Karpas-422 (cell line): Measurements from ENCODE around the gene CXCL10. TPM values are rescaled to one million over a fixed set of nuclear protein-coding genes. Genes with fewer than 3 reads are reported as not detected.

Source experiments
- DNase-seq: peaks from one replicate; pipeline ENCODE4 v3.0.0-alpha.2; 2015
- H2AFZ ChIP-seq: fragments of 200-600 bp; sonication (generic); 2 replicates; pipeline ENCODE4 v1.6.1; 2014; ENCODE audit warnings: antibody characterized with exemption, low read length, mixed read lengths
- H3K27ac ChIP-seq: fragments of 200-600 bp; sonication (generic); 2 replicates; pipeline ENCODE4 v1.5.1; 2014; ENCODE audit warnings: mild to moderate bottlenecking, low read length, moderate library complexity
- H3K27me3 ChIP-seq: fragments of 200-600 bp; sonication (generic); 2 replicates; pipeline ENCODE4 v1.6.1; 2014; ENCODE audit warnings: low read length, mixed read lengths
- H3K36me3 ChIP-seq: fragments of 200-600 bp; sonication (generic); 2 replicates; pipeline ENCODE4 v1.6.1; 2014; ENCODE audit warnings: low read length, mixed read lengths; ENCODE audit not compliant: insufficient read depth
- H3K4me1 ChIP-seq: fragments of 200-600 bp; sonication (generic); 2 replicates; pipeline ENCODE4 v1.6.1; 2014; ENCODE audit warnings: mild to moderate bottlenecking, low read length, mixed read lengths
- H3K4me2 ChIP-seq: fragments of 200-600 bp; sonication (generic); 2 replicates; pipeline ENCODE4 v1.6.1; 2014; ENCODE audit warnings: low read length, low read depth, mild to moderate bottlenecking; ENCODE audit not compliant: poor library complexity, severe bottlenecking
- H3K4me3 ChIP-seq: fragments of 200-600 bp; sonication (generic); 2 replicates; pipeline ENCODE4 v1.5.1; 2014; ENCODE audit warnings: mild to moderate bottlenecking, antibody characterized with exemption, low read length, mixed read lengths
- H3K79me2 ChIP-seq: fragments of 200-600 bp; sonication (generic); 2 replicates; pipeline ENCODE4 v1.6.1; 2014; ENCODE audit warnings: mild to moderate bottlenecking, low read length, mixed read lengths
- H3K9ac ChIP-seq: fragments of 200-600 bp; sonication (generic); 2 replicates; pipeline ENCODE4 v1.6.0; 2014; ENCODE audit warnings: low read length
- H3K9me2 ChIP-seq: fragments of 200-600 bp; sonication (generic), shearing (Covaris generic); replicated peaks from 2 replicates; pipeline ENCODE4 v1.6.0; 2014; ENCODE audit warnings: mild to moderate bottlenecking, low read length, moderate library complexity; ENCODE audit not compliant: insufficient read depth
- H3K9me3 ChIP-seq: fragments of 300-700, 200-600 bp; sonication (generic); 2 replicates; pipeline ENCODE4 v1.6.1; 2014; ENCODE audit warnings: low read length, mixed read lengths
- H4K20me1 ChIP-seq: fragments of 200-600 bp; sonication (generic); 2 replicates; pipeline ENCODE4 v1.6.1; 2014; ENCODE audit warnings: mild to moderate bottlenecking, antibody characterized with exemption, low read length, low read depth; ENCODE audit not compliant: insufficient read depth
- total RNA-seq: library from RNA; depleted of rRNA; stranded (reverse); fragments of >200 nt; shearing (Covaris generic); gene quantifications from 2 replicates; pipeline ENCODE4 v1.2.3, GENCODE V29; 2014; ENCODE audit warnings: low replicate concordance

The CXCL10 gene
- total RNA-seq, 1 experiment from 2014 or later = not detected

DNA sequence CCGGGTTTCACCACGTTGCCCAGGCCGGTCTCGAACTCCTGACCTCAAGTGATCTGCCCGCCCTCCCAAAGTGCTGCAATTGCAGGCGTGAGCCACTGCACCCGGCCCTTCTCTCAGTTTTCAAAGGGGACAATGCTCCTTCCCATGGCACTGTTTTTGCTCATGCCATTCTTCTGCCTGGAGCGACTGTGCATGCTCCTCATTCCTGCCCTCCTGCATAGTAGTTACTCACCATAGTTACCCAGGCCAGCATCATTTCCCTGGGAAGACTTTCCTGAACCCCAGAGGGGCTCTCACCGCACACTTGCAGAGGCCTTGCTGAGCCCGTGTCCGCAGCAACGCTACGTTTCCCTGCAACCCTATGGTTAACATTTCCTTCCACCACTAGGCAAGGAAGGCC lies 12.7 kb downstream of the CXCL10 start:
- H3K9me2 ChIP-seq = no peaks in the 10 kb centered on the region
- H3K9me3 ChIP-seq = no peaks in the 10 kb centered on the region
- H3K27ac ChIP-seq = no peak overlapping the region
- H4K20me1 ChIP-seq = no peaks in the 10 kb centered on the region
- H3K79me2 ChIP-seq = no peaks in the 10 kb centered on the region
- no peak for DNase-seq
- no peaks in the 10 kb centered on the region for H3K36me3 ChIP-seq
- no peak overlapping the region for H3K4me3 ChIP-seq
- H3K9ac ChIP-seq = no peak overlapping the region
- H2AFZ ChIP-seq = no peak overlapping the region
- no peak overlapping the region for H3K4me2 ChIP-seq
- H3K27me3 ChIP-seq = no peaks in the 10 kb centered on the region
- peaks cover 8% of the 10 kb centered on the region for H3K4me1 ChIP-seq

DNA sequence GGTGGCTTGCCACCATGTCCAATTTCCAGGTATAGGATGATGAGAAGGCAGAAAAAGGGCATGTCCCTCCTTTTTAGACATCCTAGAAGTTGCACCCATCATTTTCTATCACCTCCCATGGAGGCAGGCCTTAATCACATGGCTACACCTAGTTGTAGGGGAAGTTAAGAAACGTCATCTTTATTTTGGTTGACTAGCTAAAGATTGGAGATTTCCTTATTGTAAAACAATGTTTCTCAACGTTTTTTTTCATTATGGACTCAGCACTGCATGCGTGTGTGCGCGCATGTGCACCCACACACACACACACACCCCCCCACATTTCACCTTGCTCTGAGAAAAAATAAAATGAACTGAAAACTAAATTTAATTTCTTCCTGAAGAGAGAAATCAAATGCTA lies 14.0 kb downstream of the CXCL10 start:
- Histone ChIP-seq H4K20me1 (no peaks in the 10 kb centered on the region), H3K79me2 (no peaks in the 10 kb centered on the region), H3K9ac (no peak overlapping the region), H3K4me3 (no peak overlapping the region), H3K4me2 (no peak overlapping the region), H3K36me3 (no peaks in the 10 kb centered on the region), H3K27me3 (no peaks in the 10 kb centered on the region), H3K9me3 (no peaks in the 10 kb centered on the region), H3K4me1 (no peaks in the 10 kb centered on the region), H3K27ac (no peak overlapping the region), H2AFZ (no peak overlapping the region), H3K9me2 (no peaks in the 10 kb centered on the region)
- no peak for DNase-seq

DNA sequence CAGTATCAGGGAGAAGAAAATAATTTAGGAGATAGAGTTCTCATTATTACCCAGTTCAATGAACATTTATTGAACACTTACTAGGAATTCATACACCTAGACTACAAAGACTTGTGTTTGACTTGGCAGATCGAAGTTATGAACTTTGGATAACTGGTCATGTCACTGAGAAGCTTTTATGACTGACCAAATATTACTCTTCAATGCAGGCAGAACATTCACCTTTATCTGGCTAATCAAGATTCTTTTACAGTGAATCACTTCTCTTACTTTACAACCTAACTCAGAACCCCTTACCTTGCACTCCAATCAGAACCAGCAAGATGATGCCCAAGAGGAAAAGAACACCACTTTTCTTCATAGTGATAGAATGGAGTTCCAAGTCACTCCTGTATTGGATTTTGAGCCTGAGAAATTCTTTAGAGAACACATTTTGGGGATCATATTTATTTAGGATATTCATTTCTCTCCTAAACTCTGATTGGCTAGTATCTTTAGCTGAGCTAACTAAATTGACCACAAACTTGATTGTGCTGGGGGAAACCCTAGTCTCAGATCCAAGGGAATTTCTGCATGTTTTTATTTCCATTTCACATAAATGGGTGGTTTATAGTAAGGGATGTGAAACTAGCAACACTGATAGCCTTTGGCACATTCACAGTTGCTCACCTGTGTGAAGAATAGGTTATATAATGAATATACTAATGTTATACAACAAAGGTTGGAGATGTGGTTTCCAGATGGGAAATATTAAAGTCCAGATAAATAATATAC lies 16.0 kb downstream of the CXCL10 start, which contains the start of gene CXCL9:
CXCL9 (minus strand) TSS at position 421 of the 774 bp plus-strand sequence; CDS start at position 361, 60 bp downstream.
- H3K9ac ChIP-seq = no peak within 1 kb of the TSS
- H2AFZ ChIP-seq = no peak within 1 kb of the TSS
- no peaks in the 10 kb centered on the region for H3K27me3 ChIP-seq
- no peaks in the 10 kb centered on the region for H3K79me2 ChIP-seq
- no peak within 1 kb of the TSS for H3K4me2 ChIP-seq
- no peak within 1 kb of the TSS for H3K4me3 ChIP-seq
- no peaks in the 10 kb centered on the region for H4K20me1 ChIP-seq
- no peaks in the 10 kb centered on the region for H3K9me2 ChIP-seq
- H3K9me3 ChIP-seq = no peaks in the 10 kb centered on the region
- no peak within 1 kb of the TSS for H3K27ac ChIP-seq
- H3K36me3 ChIP-seq = no peaks in the 10 kb centered on the region
- no peaks in the 10 kb centered on the region for H3K4me1 ChIP-seq
- DNase-seq = no peak

DNA sequence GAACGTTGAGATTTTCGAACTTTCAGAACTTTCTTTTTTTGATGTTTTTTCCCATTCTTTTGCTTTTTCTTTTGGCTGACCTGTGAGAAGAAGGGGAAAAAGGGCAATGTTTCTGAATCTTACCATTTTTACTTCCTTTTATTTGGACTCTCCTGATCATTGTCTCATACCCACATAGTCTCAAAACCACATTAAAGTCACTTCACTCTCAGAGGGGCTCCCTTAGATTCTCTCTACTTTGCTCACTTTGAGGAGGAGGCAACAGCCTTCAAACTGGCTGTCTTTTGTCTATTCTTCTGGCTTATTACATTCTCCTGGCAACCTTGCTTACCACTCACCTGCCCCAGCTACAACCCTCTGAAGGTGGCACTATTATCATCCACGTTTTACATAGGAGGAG lies 19.7 kb downstream of the CXCL10 start:
- no peaks in the 10 kb centered on the region for H3K36me3 ChIP-seq
- no peaks in the 10 kb centered on the region for H3K27me3 ChIP-seq
- H3K4me3 ChIP-seq = no peak overlapping the region
- DNase-seq = no peak
- H4K20me1 ChIP-seq = no peaks in the 10 kb centered on the region
- no peaks in the 10 kb centered on the region for H3K9me3 ChIP-seq
- H3K9me2 ChIP-seq = no peaks in the 10 kb centered on the region
- H3K9ac ChIP-seq = no peak overlapping the region
- no peaks in the 10 kb centered on the region for H3K79me2 ChIP-seq
- H2AFZ ChIP-seq = no peak overlapping the region
- H3K4me2 ChIP-seq = no peak overlapping the region
- H3K27ac ChIP-seq = no peak overlapping the region
- H3K4me1 ChIP-seq = no peaks in the 10 kb centered on the region

DNA sequence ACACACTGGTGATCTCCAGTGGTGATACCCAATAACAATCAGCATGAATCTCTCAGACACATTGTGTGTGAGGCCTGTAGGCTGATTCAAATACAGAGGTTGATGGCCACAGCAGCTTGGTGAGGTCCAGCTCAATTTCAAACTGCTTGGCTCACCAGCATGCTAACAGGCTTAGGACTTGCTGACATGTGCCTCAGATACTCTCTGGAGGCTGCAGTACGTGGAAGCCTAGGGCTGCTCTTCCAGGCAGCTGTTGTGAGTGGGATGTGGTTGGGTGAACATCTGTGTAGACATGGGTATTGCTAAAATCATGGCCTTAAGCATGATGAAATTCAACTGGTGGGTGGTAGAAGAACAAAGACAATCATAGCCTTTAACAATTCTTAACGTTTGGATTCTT lies 20.3 kb downstream of the CXCL10 start:
- Histone ChIP-seq H3K4me3 (no peak overlapping the region), H3K4me1 (no peaks in the 10 kb centered on the region), H2AFZ (no peak overlapping the region), H3K79me2 (no peaks in the 10 kb centered on the region), H3K9me2 (no peaks in the 10 kb centered on the region), H3K36me3 (no peaks in the 10 kb centered on the region), H4K20me1 (no peaks in the 10 kb centered on the region), H3K27me3 (no peaks in the 10 kb centered on the region), H3K9me3 (no peaks in the 10 kb centered on the region), H3K4me2 (no peak overlapping the region), H3K27ac (no peak overlapping the region), H3K9ac (no peak overlapping the region)
- DNase-seq = no peak

DNA sequence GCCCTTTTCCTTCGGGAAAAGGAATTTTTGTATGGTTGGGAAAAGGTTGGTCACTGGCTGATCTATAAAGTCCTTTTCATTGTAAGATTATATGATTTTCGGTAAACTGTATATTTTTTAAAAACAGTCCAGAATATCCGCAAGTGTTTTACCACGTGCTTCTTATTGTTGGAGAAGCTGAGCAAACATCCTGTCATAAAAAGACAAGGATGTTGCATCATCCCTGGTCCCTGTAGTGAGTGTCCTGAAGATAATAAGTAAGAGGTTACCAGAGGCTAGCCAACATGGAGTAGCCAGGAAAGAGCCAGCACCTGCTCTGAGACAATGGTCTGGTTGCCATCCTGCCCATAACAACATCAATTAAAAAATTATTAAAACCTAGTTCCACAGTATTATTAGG lies 21.1 kb downstream of the CXCL10 start:
- H3K9me3 ChIP-seq = no peaks in the 10 kb centered on the region
- no peak overlapping the region for H3K4me2 ChIP-seq
- no peaks in the 10 kb centered on the region for H4K20me1 ChIP-seq
- no peaks in the 10 kb centered on the region for H3K27me3 ChIP-seq
- H2AFZ ChIP-seq = no peak overlapping the region
- H3K36me3 ChIP-seq = no peaks in the 10 kb centered on the region
- no peaks in the 10 kb centered on the region for H3K79me2 ChIP-seq
- no peak overlapping the region for H3K27ac ChIP-seq
- DNase-seq = no peak
- H3K4me1 ChIP-seq = no peaks in the 10 kb centered on the region
- no peak overlapping the region for H3K9ac ChIP-seq
- H3K9me2 ChIP-seq = no peaks in the 10 kb centered on the region
- H3K4me3 ChIP-seq = no peak overlapping the region

DNA sequence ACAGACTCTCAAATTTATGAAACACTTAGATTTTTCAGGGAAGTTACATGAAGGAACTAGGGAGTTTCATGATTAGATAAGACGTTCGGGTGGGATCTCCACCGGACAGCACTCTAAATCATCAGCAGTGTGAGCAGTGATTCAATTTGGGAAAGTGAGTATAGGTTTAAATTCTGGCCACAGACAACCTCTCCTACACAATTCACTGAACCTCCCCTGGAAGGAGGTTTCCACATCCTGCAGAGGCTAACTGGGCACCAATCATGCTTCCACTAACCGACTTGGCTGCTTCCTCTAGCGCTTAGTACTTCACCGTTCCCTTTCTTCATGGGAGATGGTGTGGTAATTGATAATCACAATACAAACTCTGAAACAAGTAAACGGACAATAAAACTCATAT lies 21.6 kb downstream of the CXCL10 start:
- Histone ChIP-seq H3K36me3 (no peaks in the 10 kb centered on the region), H3K4me3 (no peak overlapping the region), H3K9ac (no peak overlapping the region), H3K79me2 (no peaks in the 10 kb centered on the region), H3K27ac (no peak overlapping the region), H3K4me1 (no peaks in the 10 kb centered on the region), H3K27me3 (no peaks in the 10 kb centered on the region), H4K20me1 (no peaks in the 10 kb centered on the region), H2AFZ (no peak overlapping the region), H3K4me2 (no peak overlapping the region), H3K9me2 (no peaks in the 10 kb centered on the region), H3K9me3 (no peaks in the 10 kb centered on the region)
- no peak for DNase-seq

DNA sequence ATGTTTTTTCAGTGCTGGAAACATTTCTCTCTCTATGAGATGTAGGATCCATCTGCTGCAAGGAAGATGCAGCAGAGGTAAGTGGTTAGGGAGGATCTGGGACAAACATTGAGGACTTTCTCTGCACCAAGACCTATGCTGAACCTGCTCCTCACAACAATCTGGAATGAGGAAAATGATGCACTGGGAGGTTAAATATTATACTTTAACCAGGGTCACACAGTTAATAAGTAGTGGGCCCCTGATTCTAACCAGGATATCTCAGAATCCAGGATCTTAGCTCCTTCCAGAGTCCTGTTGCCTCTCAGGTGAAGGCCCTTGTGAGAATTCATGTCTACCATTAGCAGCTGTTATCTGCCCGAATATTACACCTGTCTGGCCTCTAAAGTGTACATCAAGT lies 23.0 kb downstream of the CXCL10 start:
- Histone ChIP-seq H3K79me2 (no peaks in the 10 kb centered on the region), H2AFZ (no peak overlapping the region), H3K27ac (no peak overlapping the region), H3K27me3 (no peaks in the 10 kb centered on the region), H3K4me1 (no peaks in the 10 kb centered on the region), H3K9me2 (no peaks in the 10 kb centered on the region), H3K9ac (no peak overlapping the region), H3K4me2 (no peak overlapping the region), H3K9me3 (no peaks in the 10 kb centered on the region), H4K20me1 (no peaks in the 10 kb centered on the region), H3K4me3 (no peak overlapping the region), H3K36me3 (no peaks in the 10 kb centered on the region)
- DNase-seq = no peak
